HG02610 (cell line): ENCODE measurements around the gene PAFAH1B2.
A peak's percentile ranks its signal among the peaks of the same experiment; 100 is the strongest.

Experiments
- ATAC-seq: cut with Tn5 transposase; IDR thresholded peaks from one replicate; pipeline ENCODE4 v1.9.1; 2021; ENCODE audit warnings: mild to moderate bottlenecking, moderate library complexity; ENCODE audit not compliant: unreplicated experiment

The PAFAH1B2 gene

GRCh38 chr11:117187799-117188481 lies 43.9 kb downstream of the PAFAH1B2 start:
- ATAC-seq, result no peak

GRCh38 chr11:117188620-117189081 lies 44.6 kb downstream of the PAFAH1B2 start:
- no peak for ATAC-seq

GRCh38 chr11:117189191-117189940 lies 45.3 kb downstream of the PAFAH1B2 start:
- ATAC-seq, result peak; percentile 61

- no peak for ATAC-seq
These were observed 46.0 kb downstream of the PAFAH1B2 start for GRCh38 chr11:117189941-117190544.

- ATAC-seq, result no peak
These were observed 47.8 kb downstream of the PAFAH1B2 start for GRCh38 chr11:117191680-117192400.

- no peak for ATAC-seq
These were observed 48.4 kb downstream of the PAFAH1B2 start for GRCh38 chr11:117192401-117192875.

GRCh38 chr11:117193130-117194020 lies 49.3 kb downstream of the PAFAH1B2 start:
- no peak for ATAC-seq

GRCh38 chr11:117194267-117194666 lies 50.2 kb downstream of the PAFAH1B2 start:
- ATAC-seq, result no peak

- no peak for ATAC-seq
These were observed 51.2 kb downstream of the PAFAH1B2 start for GRCh38 chr11:117195258-117195657.

- ATAC-seq, result no peak
These were observed 51.7 kb downstream of the PAFAH1B2 start for GRCh38 chr11:117195761-117196160.

- ATAC-seq, result no peak
These were observed 52.9 kb downstream of the PAFAH1B2 start for GRCh38 chr11:117197006-117197405.

- ATAC-seq, result no peak
These were observed 53.7 kb downstream of the PAFAH1B2 start for GRCh38 chr11:117197516-117198456.

GRCh38 chr11:117198613-117199012 lies 54.5 kb downstream of the PAFAH1B2 start:
- no peak for ATAC-seq

GRCh38 chr11:117199053-117199915 lies 55.2 kb downstream of the PAFAH1B2 start, which contains the start of gene TAGLN:
TSS of gene TAGLN (plus strand) at chr11:117199370. CDS start at chr11:117203014, 3,644 bp downstream.
- ATAC-seq, result no peak

GRCh38 chr11:117199916-117200812 lies 56.1 kb downstream of the PAFAH1B2 start:
- no peak for ATAC-seq

- no peak for ATAC-seq
These were observed 56.9 kb downstream of the PAFAH1B2 start for GRCh38 chr11:117200813-117201657.
